ENCODE measurements around the gene ANO2.

DNA sequence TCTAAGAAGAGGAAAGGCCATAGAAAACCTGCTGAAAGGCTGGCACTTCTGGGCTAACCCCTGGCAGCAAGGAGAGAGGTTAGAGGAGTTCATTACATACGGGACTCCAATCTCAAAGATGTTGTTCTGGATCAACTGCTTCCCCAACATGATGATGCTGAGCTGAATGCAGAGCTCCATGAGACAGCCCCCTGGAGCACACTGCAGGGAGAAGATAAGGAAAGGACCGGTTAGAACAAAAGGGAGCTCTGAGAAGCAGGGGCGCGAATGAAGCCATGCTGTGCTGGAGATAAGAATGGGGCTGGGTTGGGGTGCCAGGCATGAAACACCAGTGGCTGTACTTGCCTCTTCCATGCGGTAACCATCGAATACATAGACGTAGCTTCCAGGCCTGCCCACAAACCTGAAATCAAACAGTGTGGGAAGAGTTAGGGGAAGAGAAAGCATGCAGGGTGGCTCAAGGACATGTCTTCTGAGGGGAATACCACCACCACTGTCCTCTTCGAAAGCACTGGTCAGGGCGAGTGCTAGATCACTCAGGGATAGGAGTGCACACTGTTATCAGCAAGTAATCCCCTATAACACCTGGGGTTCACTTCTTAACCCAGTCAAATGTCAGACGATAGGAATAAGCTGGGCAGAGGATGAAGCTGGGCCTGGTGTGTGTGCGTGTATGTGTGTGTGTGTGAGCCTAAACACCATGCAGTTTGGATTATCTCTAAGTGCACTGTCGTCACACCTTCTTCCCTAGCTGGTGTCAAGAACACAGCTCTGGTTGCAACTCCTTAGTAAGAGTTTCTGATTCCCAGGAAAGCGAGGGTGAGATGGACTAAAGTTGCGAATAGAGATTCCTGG is 332.3 kb downstream of the ANO2 start:
- TF ChIP-seq, protein P1, sequence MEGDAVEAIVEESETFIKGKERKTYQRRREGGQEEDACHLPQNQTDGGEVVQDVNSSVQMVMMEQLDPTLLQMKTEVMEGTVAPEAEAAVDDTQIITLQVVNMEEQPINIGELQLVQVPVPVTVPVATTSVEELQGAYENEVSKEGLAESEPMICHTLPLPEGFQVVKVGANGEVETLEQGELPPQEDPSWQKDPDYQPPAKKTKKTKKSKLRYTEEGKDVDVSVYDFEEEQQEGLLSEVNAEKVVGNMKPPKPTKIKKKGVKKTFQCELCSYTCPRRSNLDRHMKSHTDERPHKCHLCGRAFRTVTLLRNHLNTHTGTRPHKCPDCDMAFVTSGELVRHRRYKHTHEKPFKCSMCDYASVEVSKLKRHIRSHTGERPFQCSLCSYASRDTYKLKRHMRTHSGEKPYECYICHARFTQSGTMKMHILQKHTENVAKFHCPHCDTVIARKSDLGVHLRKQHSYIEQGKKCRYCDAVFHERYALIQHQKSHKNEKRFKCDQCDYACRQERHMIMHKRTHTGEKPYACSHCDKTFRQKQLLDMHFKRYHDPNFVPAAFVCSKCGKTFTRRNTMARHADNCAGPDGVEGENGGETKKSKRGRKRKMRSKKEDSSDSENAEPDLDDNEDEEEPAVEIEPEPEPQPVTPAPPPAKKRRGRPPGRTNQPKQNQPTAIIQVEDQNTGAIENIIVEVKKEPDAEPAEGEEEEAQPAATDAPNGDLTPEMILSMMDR (IDR thresholded peaks at IDR 0.05; ENCODE audit: low read depth, low read length) = no peak
- TF ChIP-seq POLR2A (IDR thresholded peaks at IDR 0.05; ENCODE audit: extremely low read depth, insufficient read length) = no peak

Data from NB4 (cell line).